Ectodermal cell (in vitro differentiated cells): ENCODE measurements around the gene MRM3. TPM values are rescaled to one million over a fixed set of nuclear protein-coding genes. Genes with fewer than 3 reads are reported as not detected.

ENCODE experiments used
- H3K27ac ChIP-seq: 2 replicates; pipeline ENCODE4 v1.7.0; 2013; ENCODE audit warnings: mild to moderate bottlenecking, low read depth, low read length; ENCODE audit not compliant: insufficient read depth, poor library complexity, severe bottlenecking
- H3K27me3 ChIP-seq: 2 replicates; pipeline ENCODE4 v1.7.0; 2013; ENCODE audit warnings: mild to moderate bottlenecking, low read length; ENCODE audit not compliant: insufficient read depth, control insufficient read depth, poor library complexity, severe bottlenecking
- H3K36me3 ChIP-seq: one replicate; pipeline ENCODE4 v1.7.0; 2013; ENCODE audit warnings: low read length; ENCODE audit not compliant: control insufficient read depth, insufficient read depth
- H3K4me1 ChIP-seq: one replicate; pipeline ENCODE4 v1.7.0; 2013; ENCODE audit warnings: low read length; ENCODE audit not compliant: control insufficient read depth, insufficient read depth
- H3K4me3 ChIP-seq: 2 replicates; pipeline ENCODE4 v1.7.0; 2013; ENCODE audit warnings: low read depth, low read length, control low read depth; ENCODE audit not compliant: insufficient read depth
- H3K9me3 ChIP-seq: 2 replicates; pipeline ENCODE4 v1.7.0; 2013; ENCODE audit warnings: mild to moderate bottlenecking, low read length, moderate library complexity; ENCODE audit not compliant: control insufficient read depth
- WGBS, 2 experiments: methylation state at CpG; one replicate each; pipeline ENCODE4 v1.1.7; 2013; ENCODE audit warnings: missing lambda C conversion rate in 2 of 2; 5-methylcytosine and 5-hydroxymethylcytosine counted together
- polyA plus RNA-seq, 4 experiments: library from polyadenylated mRNA; stranded (reverse); fragments of 50-300 nt; gene quantifications; one replicate each; pipeline ENCODE4 v1.2.3, GENCODE V29; 2013

MRM3 gene
- 21.4 TPM for polyA plus RNA-seq (2013, experiment 1 of 4)
- 19.7 TPM for polyA plus RNA-seq (2013, experiment 2 of 4)
- polyA plus RNA-seq (2013, experiment 3 of 4) = 12.6 TPM
- polyA plus RNA-seq (2013, experiment 4 of 4) = 16.2 TPM

DNA sequence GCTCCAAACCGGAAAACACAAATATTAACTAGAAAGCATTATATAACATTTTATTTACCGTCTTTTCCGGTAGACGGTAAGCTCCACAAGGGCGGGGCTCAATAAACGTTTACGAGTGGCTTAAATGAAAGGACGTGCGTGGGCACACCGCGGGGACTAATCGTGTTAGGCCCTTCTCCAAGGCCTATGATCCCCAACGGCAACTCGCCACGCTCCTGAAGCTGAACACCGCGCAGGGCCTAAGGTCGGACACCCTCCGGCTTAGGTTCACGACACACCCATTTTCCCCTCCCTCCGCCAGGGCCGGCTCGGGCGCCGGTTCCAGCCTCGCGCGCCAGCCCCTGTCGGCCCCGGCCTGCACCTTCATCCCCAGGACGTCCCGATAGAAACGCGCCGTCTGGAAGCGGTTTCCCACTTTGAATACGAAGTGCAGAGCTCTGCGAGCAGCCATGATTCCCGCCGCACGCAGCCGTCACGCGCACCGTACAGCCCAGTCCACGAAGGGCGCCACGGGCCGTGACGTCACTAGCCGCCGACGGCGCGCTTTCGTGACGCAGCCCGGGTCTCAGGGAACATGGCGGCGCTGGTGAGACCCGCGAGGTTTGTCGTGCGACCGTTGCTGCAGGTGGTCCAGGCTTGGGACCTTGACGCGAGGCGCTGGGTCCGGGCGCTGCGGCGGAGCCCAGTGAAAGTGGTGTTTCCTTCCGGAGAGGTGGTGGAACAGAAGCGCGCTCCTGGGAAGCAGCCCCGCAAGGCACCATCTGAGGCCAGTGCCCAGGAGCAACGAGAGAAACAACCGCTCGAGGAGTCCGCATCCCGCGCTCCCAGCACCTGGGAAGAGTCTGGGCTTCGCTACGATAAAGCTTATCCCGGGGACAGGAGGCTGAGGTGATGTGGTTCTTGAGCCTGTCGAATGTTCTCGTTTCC lies at the start of gene MRM3, which contains the start of gene GLOD4:
Gene MRM3 (plus strand): TSS at position 549 of the 927 bp plus-strand sequence. CDS start 26 bp downstream, at position 575.
Gene GLOD4 (minus strand): TSS at position 476 of the 927 bp plus-strand sequence. CDS start 25 bp downstream, at position 451.
- Histone ChIP-seq H3K4me3 (peak within 1 kb of the TSS; percentile 99), H3K27me3 (no peaks in the 10 kb centered on the region), H3K4me1 (no peaks in the 10 kb centered on the region), H3K9me3 (no peaks in the 10 kb centered on the region), H3K36me3 (peaks cover 17% of the 10 kb centered on the region), H3K27ac (peak within 1 kb of the TSS; percentile 62)
- 0% methylated on average over 87 of the region's 87 CpGs for WGBS, 2 experiments

DNA sequence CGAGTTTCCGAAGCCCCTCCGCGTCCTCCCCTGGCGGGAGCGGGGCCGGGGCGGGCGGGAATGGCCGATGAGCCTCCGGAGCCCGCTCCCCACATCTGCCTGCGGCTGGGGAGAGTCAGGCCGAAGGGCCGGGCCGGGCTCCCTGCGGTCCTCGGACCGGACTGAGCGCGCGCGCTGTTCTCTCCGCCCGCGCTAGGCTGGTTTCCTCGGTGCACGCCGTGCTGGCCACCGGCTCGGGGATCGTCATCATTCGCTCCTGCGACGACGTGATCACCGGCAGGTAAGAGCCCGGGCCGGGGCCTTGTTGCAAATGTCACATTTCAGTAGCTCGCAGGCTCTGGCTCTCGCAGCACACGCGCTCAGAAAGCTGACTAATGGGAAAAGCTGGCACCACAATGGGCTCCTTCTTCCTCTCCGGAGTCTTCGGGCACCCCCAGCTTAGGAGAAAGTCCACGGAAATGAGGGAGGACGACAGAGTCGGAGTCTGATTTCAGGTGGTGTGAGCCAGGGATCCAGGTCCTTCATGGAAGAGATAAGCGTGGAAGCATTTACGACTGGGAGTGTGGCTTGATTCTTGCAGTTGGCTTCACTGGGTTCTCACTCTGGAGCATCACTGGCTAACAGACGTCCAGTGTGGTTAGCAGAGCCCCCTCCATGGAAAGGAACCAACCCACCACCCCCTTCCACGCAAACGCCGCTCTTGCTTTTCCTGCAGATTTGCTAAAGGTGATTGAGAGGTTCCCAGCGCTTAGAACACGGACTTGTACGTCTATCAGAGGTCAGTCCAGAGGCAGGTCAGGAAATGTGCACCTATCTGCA lies 49.0 kb upstream of the MRM3 start:
- Histone ChIP-seq H3K4me1 (peaks cover 8% of the 10 kb centered on the region), H3K27ac (no peak overlapping the region), H3K9me3 (no peaks in the 10 kb centered on the region), H3K36me3 (peaks cover 10% of the 10 kb centered on the region), H3K27me3 (no peaks in the 10 kb centered on the region), H3K4me3 (peak overlapping the region; percentile 85)
- 10% methylated on average over 57 of the region's 57 CpGs for WGBS, 2 experiments

DNA sequence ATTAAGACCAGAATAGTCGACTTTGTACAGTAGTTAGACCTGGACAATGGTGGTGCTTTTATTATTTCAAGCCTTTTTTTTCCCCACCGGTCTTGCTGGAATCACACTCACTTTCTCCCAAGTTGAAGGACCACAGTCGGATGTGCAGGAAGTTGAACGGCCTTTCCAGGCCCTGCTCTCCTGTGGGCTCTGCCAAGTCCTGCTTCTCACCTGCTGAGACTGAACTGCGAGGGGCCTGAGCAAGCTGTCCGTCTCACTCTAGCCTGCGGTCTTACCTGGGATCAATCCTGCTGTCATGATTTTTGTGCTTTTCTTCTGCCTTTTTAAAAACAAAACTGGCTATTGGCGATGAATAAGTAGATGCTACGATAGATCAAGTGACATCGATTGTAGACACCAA lies 48.4 kb upstream of the MRM3 start:
- Histone ChIP-seq H3K4me3 (peak overlapping the region; percentile 85), H3K4me1 (peaks cover 8% of the 10 kb centered on the region), H3K27me3 (no peaks in the 10 kb centered on the region), H3K9me3 (no peaks in the 10 kb centered on the region), H3K36me3 (peaks cover 14% of the 10 kb centered on the region), H3K27ac (no peak overlapping the region)
- 87% methylated on average over 10 of the region's 10 CpGs for WGBS, 2 experiments

- Histone ChIP-seq H3K9me3 (no peaks in the 10 kb centered on the region), H3K4me3 (no peak overlapping the region), H3K36me3 (peaks cover 30% of the 10 kb centered on the region), H3K27me3 (no peaks in the 10 kb centered on the region), H3K27ac (no peak overlapping the region), H3K4me1 (peaks cover 8% of the 10 kb centered on the region)
- 96% methylated on average over 13 of the region's 13 CpGs for WGBS, 2 experiments
Observed at GRCh38 chr17:737561-738113, 44.5 kb upstream of the MRM3 start.

DNA sequence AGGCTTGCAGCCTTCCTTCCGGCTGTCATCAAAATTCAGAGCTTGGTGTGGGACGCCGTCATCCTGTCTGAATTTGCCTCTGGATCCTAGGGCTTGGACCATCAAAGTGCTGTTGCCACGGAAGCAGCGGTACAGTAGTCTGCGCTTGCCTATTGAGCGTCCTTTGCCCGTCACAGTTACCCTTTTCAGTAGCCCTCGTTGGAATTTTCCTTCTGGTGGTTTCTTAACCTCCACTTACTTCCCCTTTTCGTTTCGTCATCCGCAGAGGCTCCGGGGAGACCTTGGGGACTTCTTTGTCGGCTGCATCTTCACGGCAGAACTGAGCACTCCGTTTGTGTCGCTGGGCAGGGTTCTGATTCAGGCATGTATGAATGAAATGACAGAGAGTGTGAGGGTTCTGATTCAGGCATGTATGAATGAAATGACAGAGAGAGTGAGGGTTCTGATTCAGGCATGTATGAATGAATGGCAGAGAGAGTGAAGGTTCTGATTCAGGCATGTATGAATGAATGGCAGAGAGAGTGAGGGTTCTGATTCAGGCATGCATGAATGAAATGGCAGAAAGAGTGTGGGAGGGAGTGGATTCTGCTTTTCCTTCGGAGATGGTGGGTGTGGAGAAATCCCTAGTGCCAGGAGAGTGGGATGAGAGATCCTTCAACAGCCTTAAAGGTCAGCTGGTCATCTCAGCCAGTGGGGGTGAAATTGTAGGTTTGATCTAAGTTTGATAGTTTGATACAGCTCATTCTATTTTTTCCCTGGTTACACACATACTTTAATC lies 41.7 kb upstream of the MRM3 start:
- 92 to 93% methylated on average over 18 of the region's 18 CpGs for WGBS, 2 experiments
- Histone ChIP-seq H3K27me3 (no peaks in the 10 kb centered on the region), H3K4me1 (no peaks in the 10 kb centered on the region), H3K36me3 (peaks cover 43% of the 10 kb centered on the region), H3K9me3 (no peaks in the 10 kb centered on the region), H3K4me3 (no peak overlapping the region), H3K27ac (no peak overlapping the region)

- H3K27ac ChIP-seq = no peak overlapping the region
- peaks cover 54% of the 10 kb centered on the region for H3K36me3 ChIP-seq
- WGBS, 2 experiments = 89 to 91% methylated on average over 11 of the region's 11 CpGs
- no peaks in the 10 kb centered on the region for H3K4me1 ChIP-seq
- no peaks in the 10 kb centered on the region for H3K9me3 ChIP-seq
- no peaks in the 10 kb centered on the region for H3K27me3 ChIP-seq
- H3K4me3 ChIP-seq = no peak overlapping the region
Observed at GRCh38 chr17:742147-742793, 39.9 kb upstream of the MRM3 start.

- no peak overlapping the region for H3K4me3 ChIP-seq
- H3K9me3 ChIP-seq = no peaks in the 10 kb centered on the region
- peaks cover 62% of the 10 kb centered on the region for H3K36me3 ChIP-seq
- WGBS, 2 experiments = 97 to 98% methylated on average over 4 of the region's 4 CpGs
- no peaks in the 10 kb centered on the region for H3K27me3 ChIP-seq
- H3K4me1 ChIP-seq = no peaks in the 10 kb centered on the region
- H3K27ac ChIP-seq = no peak overlapping the region
Observed at GRCh38 chr17:743139-743538, 39.0 kb upstream of the MRM3 start.

- no peaks in the 10 kb centered on the region for H3K4me1 ChIP-seq
- WGBS, 2 experiments = 82 to 83% methylated on average over 9 of the region's 9 CpGs
- H3K27ac ChIP-seq = no peak overlapping the region
Observed at GRCh38 chr17:744937-745336, 37.2 kb upstream of the MRM3 start.

GRCh38 chr17:745406-745805 lies 36.7 kb upstream of the MRM3 start:
- peaks cover 62% of the 10 kb centered on the region for H3K36me3 ChIP-seq
- 96% methylated on average over 11 of the region's 11 CpGs for WGBS, 2 experiments
- H3K27ac ChIP-seq = no peak overlapping the region
- no peak overlapping the region for H3K4me3 ChIP-seq
- no peaks in the 10 kb centered on the region for H3K9me3 ChIP-seq
- no peaks in the 10 kb centered on the region for H3K27me3 ChIP-seq
- H3K4me1 ChIP-seq = no peaks in the 10 kb centered on the region

More at GRCh38 chr17:744937-745336, 37.2 kb upstream of the MRM3 start:
- Histone ChIP-seq H3K36me3 (peaks cover 63% of the 10 kb centered on the region), H3K4me3 (no peak overlapping the region), H3K27me3 (no peaks in the 10 kb centered on the region), H3K9me3 (no peaks in the 10 kb centered on the region)
